HEK293 (cell line): ENCODE data around the gene SHLD1.

Source experiments
- CTCF ChIA-PET: fragments of 350-600 bp; formaldehyde crosslinking; extraction: SDS; loops from one replicate; lab custom pipeline; 2021; ENCODE audit warnings: antibody characterized with exemption; lab: Yijun Ruan, JAX
- POLR2A ChIA-PET: fragments of 300-600 bp; formaldehyde crosslinking; extraction: SDS; loops from one replicate; lab custom pipeline; 2020; ENCODE audit warnings: antibody characterized with exemption, inconsistent platforms; lab: Yijun Ruan, JAX
- H3K27ac ChIP-seq: fragments of 200-500 bp; sonication (Bioruptor generic); 2 replicates; pipeline ENCODE4 v1.5.1; 2014; ENCODE audit warnings: low read depth, low read length, control low read depth, inconsistent platforms; ENCODE audit errors: extremely low read depth
- H3K36me3 ChIP-seq, 2 experiments: fragments of 200-500 bp in 1 of 2; sonication (Bioruptor generic) in 1 of 2; 1 replicate in 1 of 2; 2 replicates in 1 of 2; pipeline ENCODE4 v1.5.1; 2014 to 2017; ENCODE audit warnings: inconsistent platforms in 2 of 2, low read length in 2 of 2; ENCODE audit not compliant: control insufficient read depth in 2 of 2, insufficient read depth in 1 of 2
- H3K4me1 ChIP-seq: fragments of 200-500 bp; sonication (Bioruptor generic); 2 replicates; pipeline ENCODE4 v1.5.1; 2014; ENCODE audit warnings: mild to moderate bottlenecking, low read length, inconsistent platforms; ENCODE audit not compliant: control insufficient read depth, insufficient read depth
- H3K4me3 ChIP-seq: 2 replicates; pipeline ENCODE4 v1.5.1; 2011; ENCODE audit warnings: low read depth, mild to moderate bottlenecking, control low read depth, low read length, moderate library complexity
- H3K9me3 ChIP-seq: fragments of 200-500 bp; sonication (Bioruptor generic); 2 replicates; pipeline ENCODE4 v1.5.1; 2014; ENCODE audit warnings: low read depth, low read length, inconsistent platforms; ENCODE audit not compliant: control insufficient read depth, insufficient read depth
- EGR2 ChIP-seq: fragments of 450-650 bp; formaldehyde crosslinking; IDR thresholded peaks from 2 replicates; pipeline ENCODE4 v1.5.1; 2016; ENCODE audit warnings: low read depth, missing biosample characterization, missing genetic modification characterization
- HOXD13 ChIP-seq: sonication (generic); formaldehyde crosslinking; IDR thresholded peaks from 2 replicates; pipeline ENCODE4 v1.8.0; 2022; ENCODE audit warnings: missing genetic modification reagents, borderline replicate concordance
- ZBTB8A ChIP-seq: fragments of 450-650 bp; formaldehyde crosslinking; IDR thresholded peaks from 2 replicates; pipeline ENCODE4 v1.5.1; 2016; ENCODE audit warnings: missing biosample characterization, missing genetic modification characterization
- ZEB2 ChIP-seq: fragments of 450-650 bp; formaldehyde crosslinking; IDR thresholded peaks from 2 replicates; pipeline ENCODE4 v1.5.1; 2016; ENCODE audit warnings: missing biosample characterization, missing genetic modification characterization
- ZNF157 ChIP-seq: fragments of 450-650 bp; formaldehyde crosslinking; IDR thresholded peaks from 2 replicates; pipeline ENCODE4 v1.5.1; 2016; ENCODE audit warnings: missing biosample characterization, missing genetic modification characterization
- ZNF174 ChIP-seq: fragments of 450-650 bp; formaldehyde crosslinking; IDR thresholded peaks from 2 replicates; pipeline ENCODE4 v1.5.0; 2017; ENCODE audit warnings: missing biosample characterization, mild to moderate bottlenecking, missing genetic modification characterization
- ZNF175 ChIP-seq: fragments of 450-650 bp; formaldehyde crosslinking; IDR thresholded peaks from 2 replicates; pipeline ENCODE4 v1.5.1; 2016; ENCODE audit warnings: missing biosample characterization, missing genetic modification characterization
- ZNF37A ChIP-seq: fragments of 450-650 bp; IDR thresholded peaks from 2 replicates; pipeline ENCODE4 v1.5.1; 2018; ENCODE audit warnings: missing biosample characterization, missing genetic modification characterization
- ZNF529 ChIP-seq: fragments of 450-650 bp; formaldehyde crosslinking; IDR thresholded peaks from 2 replicates; pipeline ENCODE4 v1.5.1; 2017; ENCODE audit warnings: missing genetic modification characterization, missing biosample characterization; ENCODE audit not compliant: insufficient replicate concordance
- ZNF561 ChIP-seq: fragments of 450-650 bp; IDR thresholded peaks from 2 replicates; pipeline ENCODE4 v1.5.1; 2018; ENCODE audit warnings: missing biosample characterization, missing genetic modification characterization, borderline replicate concordance
- ZNF658 ChIP-seq: fragments of 450-650 bp; formaldehyde crosslinking; IDR thresholded peaks from 2 replicates; pipeline ENCODE4; 2016; ENCODE audit warnings: missing biosample characterization, missing genetic modification characterization
- ZNF830 ChIP-seq: fragments of 450-650 bp; IDR thresholded peaks from 2 replicates; pipeline ENCODE4 v1.5.0; 2018; ENCODE audit warnings: missing biosample characterization, missing genetic modification characterization, low read depth, mild to moderate bottlenecking, moderate library complexity
- TF ChIP-seq, protein P1 (sequence below): fragments of 450-650 bp; formaldehyde crosslinking; conservative IDR thresholded peaks from 2 replicates; pipeline ENCODE4 v1.5.1; 2016; ENCODE audit warnings: low read depth, missing biosample characterization, missing genetic modification characterization
- TF ChIP-seq, protein P2 (sequence below): fragments of 450-650 bp; IDR thresholded peaks from 2 replicates; pipeline ENCODE4 v1.5.1; 2018; ENCODE audit warnings: missing biosample characterization, missing genetic modification characterization
- TF ChIP-seq, protein P3 (sequence below): fragments of 450-650 bp; formaldehyde crosslinking; IDR thresholded peaks from 2 replicates; pipeline ENCODE4 v1.5.1; 2017; ENCODE audit warnings: missing biosample characterization, mild to moderate bottlenecking, missing genetic modification characterization, moderate library complexity

SHLD1 gene

DNA sequence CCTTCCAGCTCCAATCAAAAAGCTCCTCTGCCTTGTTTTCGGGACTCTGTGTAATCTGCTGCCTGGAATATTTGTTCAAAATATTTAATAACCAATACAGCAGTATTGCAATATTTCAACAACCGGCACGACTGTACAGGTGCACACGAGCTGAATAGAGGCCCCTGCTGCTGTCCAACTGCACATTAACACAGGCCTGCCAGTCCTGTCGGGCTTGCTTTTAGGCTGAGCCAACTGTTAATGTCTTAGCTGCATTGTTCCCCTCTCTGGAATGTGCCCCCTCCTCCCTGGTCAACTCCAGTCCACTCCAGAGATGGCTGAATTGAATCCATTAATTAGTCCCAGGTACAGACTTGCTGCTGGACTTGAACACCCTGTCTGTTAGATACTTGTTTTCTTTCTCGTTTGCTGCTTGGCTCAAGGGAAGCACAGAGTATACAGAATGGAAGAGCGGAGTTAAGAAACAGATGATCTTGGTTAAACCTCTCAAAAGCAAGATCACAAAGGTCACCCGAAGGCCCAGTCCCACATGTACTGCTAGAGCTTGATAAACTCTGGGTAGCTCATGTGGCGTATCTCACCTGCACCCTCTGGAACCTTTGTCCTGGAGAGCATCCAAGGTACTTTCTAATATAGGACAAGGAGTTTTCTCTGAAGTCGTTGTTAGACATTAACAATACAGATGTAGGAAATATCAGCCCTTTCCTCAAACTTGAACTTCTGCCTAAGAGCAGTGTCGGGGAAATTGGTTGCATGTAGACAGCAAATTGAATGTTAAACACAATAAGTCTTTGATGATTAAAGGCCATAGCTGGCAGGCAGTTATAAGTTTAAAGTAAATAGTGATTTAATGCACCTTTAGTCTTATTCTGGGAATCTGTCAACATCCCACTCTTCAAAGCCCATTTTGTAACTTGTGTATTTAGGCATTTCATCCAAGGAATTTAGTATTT, 31.9 kb downstream of the SHLD1 start:
- H3K36me3 ChIP-seq = no peaks in the 10 kb centered on the region
- no peak overlapping the region for H3K27ac ChIP-seq
- ChIA-PET POLR2A (no interaction called here), CTCF (interaction anchor here (0.5 to 1.4 kb wide), 5 partner anchors 9 to 225 kb away, joined by 3 to 6 read pairs (median 3); no protein-coding TSS in a partner anchor)
- H3K9me3 ChIP-seq = no peaks in the 10 kb centered on the region
- no peak overlapping the region for H3K4me3 ChIP-seq
- TF ChIP-seq, protein P1, sequence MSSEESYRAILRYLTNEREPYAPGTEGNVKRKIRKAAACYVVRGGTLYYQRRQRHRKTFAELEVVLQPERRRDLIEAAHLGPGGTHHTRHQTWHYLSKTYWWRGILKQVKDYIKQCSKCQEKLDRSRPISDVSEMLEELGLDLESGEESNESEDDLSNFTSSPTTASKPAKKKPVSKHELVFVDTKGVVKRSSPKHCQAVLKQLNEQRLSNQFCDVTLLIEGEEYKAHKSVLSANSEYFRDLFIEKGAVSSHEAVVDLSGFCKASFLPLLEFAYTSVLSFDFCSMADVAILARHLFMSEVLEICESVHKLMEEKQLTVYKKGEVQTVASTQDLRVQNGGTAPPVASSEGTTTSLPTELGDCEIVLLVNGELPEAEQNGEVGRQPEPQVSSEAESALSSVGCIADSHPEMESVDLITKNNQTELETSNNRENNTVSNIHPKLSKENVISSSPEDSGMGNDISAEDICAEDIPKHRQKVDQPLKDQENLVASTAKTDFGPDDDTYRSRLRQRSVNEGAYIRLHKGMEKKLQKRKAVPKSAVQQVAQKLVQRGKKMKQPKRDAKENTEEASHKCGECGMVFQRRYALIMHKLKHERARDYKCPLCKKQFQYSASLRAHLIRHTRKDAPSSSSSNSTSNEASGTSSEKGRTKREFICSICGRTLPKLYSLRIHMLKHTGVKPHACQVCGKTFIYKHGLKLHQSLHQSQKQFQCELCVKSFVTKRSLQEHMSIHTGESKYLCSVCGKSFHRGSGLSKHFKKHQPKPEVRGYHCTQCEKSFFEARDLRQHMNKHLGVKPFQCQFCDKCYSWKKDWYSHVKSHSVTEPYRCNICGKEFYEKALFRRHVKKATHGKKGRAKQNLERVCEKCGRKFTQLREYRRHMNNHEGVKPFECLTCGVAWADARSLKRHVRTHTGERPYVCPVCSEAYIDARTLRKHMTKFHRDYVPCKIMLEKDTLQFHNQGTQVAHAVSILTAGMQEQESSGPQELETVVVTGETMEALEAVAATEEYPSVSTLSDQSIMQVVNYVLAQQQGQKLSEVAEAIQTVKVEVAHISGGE (tag by site-specific recombination) = no peak
- TF ChIP-seq, protein P2, sequence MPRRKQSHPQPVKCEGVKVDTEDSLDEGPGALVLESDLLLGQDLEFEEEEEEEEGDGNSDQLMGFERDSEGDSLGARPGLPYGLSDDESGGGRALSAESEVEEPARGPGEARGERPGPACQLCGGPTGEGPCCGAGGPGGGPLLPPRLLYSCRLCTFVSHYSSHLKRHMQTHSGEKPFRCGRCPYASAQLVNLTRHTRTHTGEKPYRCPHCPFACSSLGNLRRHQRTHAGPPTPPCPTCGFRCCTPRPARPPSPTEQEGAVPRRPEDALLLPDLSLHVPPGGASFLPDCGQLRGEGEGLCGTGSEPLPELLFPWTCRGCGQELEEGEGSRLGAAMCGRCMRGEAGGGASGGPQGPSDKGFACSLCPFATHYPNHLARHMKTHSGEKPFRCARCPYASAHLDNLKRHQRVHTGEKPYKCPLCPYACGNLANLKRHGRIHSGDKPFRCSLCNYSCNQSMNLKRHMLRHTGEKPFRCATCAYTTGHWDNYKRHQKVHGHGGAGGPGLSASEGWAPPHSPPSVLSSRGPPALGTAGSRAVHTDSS = no peak
- no peak for TF ChIP-seq ZNF175
- TF ChIP-seq, protein P3, sequence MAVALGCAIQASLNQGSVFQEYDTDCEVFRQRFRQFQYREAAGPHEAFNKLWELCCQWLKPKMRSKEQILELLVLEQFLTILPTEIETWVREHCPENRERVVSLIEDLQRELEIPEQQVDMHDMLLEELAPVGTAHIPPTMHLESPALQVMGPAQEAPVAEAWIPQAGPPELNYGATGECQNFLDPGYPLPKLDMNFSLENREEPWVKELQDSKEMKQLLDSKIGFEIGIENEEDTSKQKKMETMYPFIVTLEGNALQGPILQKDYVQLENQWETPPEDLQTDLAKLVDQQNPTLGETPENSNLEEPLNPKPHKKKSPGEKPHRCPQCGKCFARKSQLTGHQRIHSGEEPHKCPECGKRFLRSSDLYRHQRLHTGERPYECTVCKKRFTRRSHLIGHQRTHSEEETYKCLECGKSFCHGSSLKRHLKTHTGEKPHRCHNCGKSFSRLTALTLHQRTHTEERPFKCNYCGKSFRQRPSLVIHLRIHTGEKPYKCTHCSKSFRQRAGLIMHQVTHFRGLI = peak; percentile 74
- TF ChIP-seq, all 188 proteins: peak for 1
- peaks cover 4% of the 10 kb centered on the region for H3K4me1 ChIP-seq

DNA sequence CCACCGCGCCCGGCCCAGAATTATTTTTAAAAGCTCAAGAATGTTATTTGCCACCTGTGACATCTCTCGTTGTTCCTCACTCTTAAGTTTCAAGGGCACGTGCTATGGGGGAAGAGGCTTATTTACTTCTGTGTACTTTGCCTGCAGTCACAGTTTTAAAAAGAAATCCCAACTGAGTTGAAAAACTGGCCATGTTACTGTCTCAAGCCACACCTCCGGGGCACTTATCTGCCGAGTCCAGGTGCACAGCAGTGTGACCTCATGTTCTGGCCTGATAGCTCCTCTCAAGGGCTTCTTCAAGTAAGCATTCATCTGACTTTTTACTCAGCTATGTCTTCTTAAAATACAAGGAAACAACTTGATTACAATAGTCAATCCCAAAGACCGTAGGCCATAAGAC, 34.5 kb downstream of the SHLD1 start:
- ChIA-PET CTCF (interaction anchor here (0.8 to 2.1 kb wide), 3 partner anchors 175 to 227 kb away, joined by 3 to 7 read pairs (median 6); no protein-coding TSS in a partner anchor), POLR2A (no interaction called here)
- no peak overlapping the region for H3K27ac ChIP-seq
- TF ChIP-seq ZNF174 (tag by site-specific recombination) (no peak), EGR2 (no peak), ZNF157 (tag by site-specific recombination) (no peak), ZNF561 (tag by site-specific recombination) (no peak), ZNF529 (tag by site-specific recombination) (no peak), ZNF658 (no peak), ZNF37A (no peak), ZEB2 (tag by site-specific recombination) (no peak), ZBTB8A (no peak), HOXD13 (CRISPR knock-in tag) (no peak), ZNF830 (tag by site-specific recombination) (no peak)
- H3K4me3 ChIP-seq = no peak overlapping the region
- peaks cover 13% of the 10 kb centered on the region for H3K4me1 ChIP-seq
- H3K9me3 ChIP-seq = no peaks in the 10 kb centered on the region
- no peaks in the 10 kb centered on the region for H3K36me3 ChIP-seq
